ENCODE data around the gene PSTPIP1. TPM values are rescaled to one million over a fixed set of nuclear protein-coding genes. Genes with fewer than 3 reads are reported as not detected.

The PSTPIP1 gene
- polyA plus RNA-seq, 1 donor from 2014 or later: not detected

DNA sequence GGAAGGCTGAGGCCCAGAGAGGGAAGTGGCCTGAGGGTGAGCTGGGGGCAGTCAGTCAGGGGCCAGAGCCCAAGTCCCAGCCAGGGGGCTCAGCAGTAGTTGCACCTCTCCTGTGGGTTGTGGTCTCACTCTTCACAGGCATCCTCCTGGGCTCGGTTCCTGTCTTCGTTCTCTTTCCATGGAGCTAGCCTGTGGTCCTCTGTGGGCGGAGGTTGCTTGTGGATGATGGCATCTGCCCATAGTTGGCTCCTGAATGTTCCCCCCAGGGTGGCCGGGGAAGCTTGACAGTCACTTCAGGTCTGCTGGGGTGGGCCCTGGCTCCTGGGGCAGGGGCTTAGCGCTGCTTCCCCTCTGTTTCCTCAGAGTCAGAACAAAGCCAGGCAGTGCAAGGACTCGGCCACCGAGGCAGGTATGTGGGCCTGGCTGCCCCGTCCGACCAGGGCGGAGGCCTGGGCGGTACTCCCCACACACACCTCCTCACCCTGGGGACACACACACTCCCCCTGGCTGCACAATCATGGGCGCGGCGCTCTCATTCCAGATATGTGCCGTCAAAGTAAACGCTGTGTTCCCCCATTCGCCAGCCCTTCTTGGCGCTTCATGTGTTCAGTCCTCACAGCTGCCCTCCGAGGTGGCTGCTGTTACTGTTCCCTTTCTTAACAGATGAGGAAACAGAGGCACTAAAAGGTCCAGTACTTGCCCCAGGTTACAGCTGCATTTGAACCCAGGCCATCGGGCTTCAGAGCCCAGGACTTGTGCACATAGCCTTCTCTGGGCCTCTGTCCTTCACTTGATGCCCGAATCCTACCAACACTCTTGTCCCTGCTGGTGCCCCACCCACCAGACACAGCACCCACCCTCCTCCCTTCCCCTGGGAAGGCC, 34.5 kb downstream of the PSTPIP1 start:
- Histone ChIP-seq H3K9ac (ENCODE audit: low read length) (no peak overlapping the region), H3K4me2 (ENCODE audit: low read length) (no peak overlapping the region), H3K36me3 (ENCODE audit: insufficient read depth, low read length) (no peaks in the 10 kb centered on the region), H3F3A (ENCODE audit: insufficient read depth, low read length, poor library complexity, severe bottlenecking) (no peaks in the 10 kb centered on the region), H3K9me2 (ENCODE audit: insufficient read depth, low read length) (no peaks in the 10 kb centered on the region), H3K27me3 (ENCODE audit: insufficient read depth, low read depth, low read length) (no peaks in the 10 kb centered on the region), H3K79me2 (replicated peaks; ENCODE audit: insufficient read depth, low read length) (no peaks in the 10 kb centered on the region), H3K4me3 (ENCODE audit: low read length) (no peak overlapping the region), H2AFZ (ENCODE audit: low read depth, low read length) (no peak overlapping the region), H4K20me1 (ENCODE audit: insufficient read depth) (no peaks in the 10 kb centered on the region), H3K9me3 (ENCODE audit: low read length) (no peaks in the 10 kb centered on the region), H3K27ac (ENCODE audit: low read length) (no peak overlapping the region)
- TF ChIP-seq MXI1 (conservative IDR thresholded peaks at IDR 0.05; ENCODE audit: poor library complexity, severe bottlenecking) (no peak), POLR2AphosphoS5 (IDR thresholded peaks at IDR 0.05) (no peak), RAD21 (conservative IDR thresholded peaks at IDR 0.05) (no peak), EZH2 (IDR thresholded peaks at IDR 0.05; ENCODE audit: borderline replicate concordance, insufficient read depth, low read length, poor library complexity, severe bottlenecking) (no peak), SMC3 (conservative IDR thresholded peaks at IDR 0.05; ENCODE audit: poor library complexity) (no peak)
- TF ChIP-seq, protein P1, sequence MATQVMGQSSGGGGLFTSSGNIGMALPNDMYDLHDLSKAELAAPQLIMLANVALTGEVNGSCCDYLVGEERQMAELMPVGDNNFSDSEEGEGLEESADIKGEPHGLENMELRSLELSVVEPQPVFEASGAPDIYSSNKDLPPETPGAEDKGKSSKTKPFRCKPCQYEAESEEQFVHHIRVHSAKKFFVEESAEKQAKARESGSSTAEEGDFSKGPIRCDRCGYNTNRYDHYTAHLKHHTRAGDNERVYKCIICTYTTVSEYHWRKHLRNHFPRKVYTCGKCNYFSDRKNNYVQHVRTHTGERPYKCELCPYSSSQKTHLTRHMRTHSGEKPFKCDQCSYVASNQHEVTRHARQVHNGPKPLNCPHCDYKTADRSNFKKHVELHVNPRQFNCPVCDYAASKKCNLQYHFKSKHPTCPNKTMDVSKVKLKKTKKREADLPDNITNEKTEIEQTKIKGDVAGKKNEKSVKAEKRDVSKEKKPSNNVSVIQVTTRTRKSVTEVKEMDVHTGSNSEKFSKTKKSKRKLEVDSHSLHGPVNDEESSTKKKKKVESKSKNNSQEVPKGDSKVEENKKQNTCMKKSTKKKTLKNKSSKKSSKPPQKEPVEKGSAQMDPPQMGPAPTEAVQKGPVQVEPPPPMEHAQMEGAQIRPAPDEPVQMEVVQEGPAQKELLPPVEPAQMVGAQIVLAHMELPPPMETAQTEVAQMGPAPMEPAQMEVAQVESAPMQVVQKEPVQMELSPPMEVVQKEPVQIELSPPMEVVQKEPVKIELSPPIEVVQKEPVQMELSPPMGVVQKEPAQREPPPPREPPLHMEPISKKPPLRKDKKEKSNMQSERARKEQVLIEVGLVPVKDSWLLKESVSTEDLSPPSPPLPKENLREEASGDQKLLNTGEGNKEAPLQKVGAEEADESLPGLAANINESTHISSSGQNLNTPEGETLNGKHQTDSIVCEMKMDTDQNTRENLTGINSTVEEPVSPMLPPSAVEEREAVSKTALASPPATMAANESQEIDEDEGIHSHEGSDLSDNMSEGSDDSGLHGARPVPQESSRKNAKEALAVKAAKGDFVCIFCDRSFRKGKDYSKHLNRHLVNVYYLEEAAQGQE (IDR thresholded peaks at IDR 0.05; ENCODE audit: borderline replicate concordance): no peak

DNA sequence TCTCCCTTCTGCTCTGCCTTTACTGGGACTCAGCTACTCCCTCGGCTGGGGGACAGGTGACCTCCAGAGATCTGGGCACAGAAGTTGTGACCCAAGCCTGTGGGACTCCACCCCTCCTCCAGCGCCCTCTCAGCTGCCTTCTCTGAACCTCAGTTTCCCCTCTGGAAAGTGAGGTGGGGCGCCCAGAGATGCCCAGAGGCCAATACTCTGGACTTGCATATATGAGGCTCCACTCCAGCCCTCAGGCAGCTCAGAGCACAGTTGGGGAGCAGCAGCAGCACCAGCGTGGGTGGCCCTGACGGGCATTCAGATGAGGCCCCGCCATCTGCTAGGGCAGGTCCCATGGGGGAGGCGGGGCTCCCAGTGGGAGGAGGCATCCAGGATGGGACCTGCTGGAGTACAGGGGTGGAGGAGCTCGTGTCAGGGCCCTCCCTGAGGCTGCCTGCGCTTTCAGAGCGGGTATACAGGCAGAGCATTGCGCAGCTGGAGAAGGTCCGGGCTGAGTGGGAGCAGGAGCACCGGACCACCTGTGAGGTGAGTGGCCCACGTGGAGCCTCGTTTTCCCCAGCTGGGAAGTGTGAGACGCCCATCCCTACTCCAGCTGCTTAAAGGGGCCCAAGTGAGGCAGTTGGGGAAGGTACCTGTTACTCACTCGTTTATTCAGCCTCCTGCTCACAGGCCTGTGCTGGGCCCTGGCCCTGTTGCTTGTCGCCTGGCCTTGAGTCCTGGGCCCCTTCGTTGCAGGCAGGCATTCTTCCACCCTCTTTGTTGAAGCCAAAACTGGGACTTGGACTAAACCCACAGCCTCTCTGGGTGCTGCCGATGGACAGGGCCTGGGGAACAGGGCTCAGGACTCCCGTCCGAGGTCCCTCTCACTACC, 35.4 kb downstream of the PSTPIP1 start:
- Histone ChIP-seq H3F3A (ENCODE audit: insufficient read depth, low read length, poor library complexity, severe bottlenecking) (no peaks in the 10 kb centered on the region), H3K27ac (ENCODE audit: low read length) (no peak overlapping the region), H4K20me1 (ENCODE audit: insufficient read depth) (no peaks in the 10 kb centered on the region), H3K4me3 (ENCODE audit: low read length) (no peak overlapping the region), H2AFZ (ENCODE audit: low read depth, low read length) (no peak overlapping the region), H3K9ac (ENCODE audit: low read length) (no peak overlapping the region), H3K9me3 (ENCODE audit: low read length) (no peaks in the 10 kb centered on the region), H3K9me2 (ENCODE audit: insufficient read depth, low read length) (no peaks in the 10 kb centered on the region), H3K79me2 (replicated peaks; ENCODE audit: insufficient read depth, low read length) (no peaks in the 10 kb centered on the region), H3K4me2 (ENCODE audit: low read length) (no peak overlapping the region), H3K36me3 (ENCODE audit: insufficient read depth, low read length) (no peaks in the 10 kb centered on the region), H3K27me3 (ENCODE audit: insufficient read depth, low read depth, low read length) (no peaks in the 10 kb centered on the region)
- TF ChIP-seq SMC3 (conservative IDR thresholded peaks at IDR 0.05; ENCODE audit: poor library complexity): no peak
- TF ChIP-seq EP300 (conservative IDR thresholded peaks at IDR 0.05; ENCODE audit: poor library complexity, severe bottlenecking): no peak
- no peak for TF ChIP-seq RAD21 (conservative IDR thresholded peaks at IDR 0.05)
- TF ChIP-seq POLR2AphosphoS5 (IDR thresholded peaks at IDR 0.05): no peak
- TF ChIP-seq, protein P1 (IDR thresholded peaks at IDR 0.05; ENCODE audit: borderline replicate concordance): no peak
- TF ChIP-seq EZH2 (IDR thresholded peaks at IDR 0.05; ENCODE audit: borderline replicate concordance, insufficient read depth, low read length, poor library complexity, severe bottlenecking): no peak
- no peak for TF ChIP-seq TAF1 (IDR thresholded peaks at IDR 0.05; ENCODE audit: low read depth)
- TF ChIP-seq, protein P2, sequence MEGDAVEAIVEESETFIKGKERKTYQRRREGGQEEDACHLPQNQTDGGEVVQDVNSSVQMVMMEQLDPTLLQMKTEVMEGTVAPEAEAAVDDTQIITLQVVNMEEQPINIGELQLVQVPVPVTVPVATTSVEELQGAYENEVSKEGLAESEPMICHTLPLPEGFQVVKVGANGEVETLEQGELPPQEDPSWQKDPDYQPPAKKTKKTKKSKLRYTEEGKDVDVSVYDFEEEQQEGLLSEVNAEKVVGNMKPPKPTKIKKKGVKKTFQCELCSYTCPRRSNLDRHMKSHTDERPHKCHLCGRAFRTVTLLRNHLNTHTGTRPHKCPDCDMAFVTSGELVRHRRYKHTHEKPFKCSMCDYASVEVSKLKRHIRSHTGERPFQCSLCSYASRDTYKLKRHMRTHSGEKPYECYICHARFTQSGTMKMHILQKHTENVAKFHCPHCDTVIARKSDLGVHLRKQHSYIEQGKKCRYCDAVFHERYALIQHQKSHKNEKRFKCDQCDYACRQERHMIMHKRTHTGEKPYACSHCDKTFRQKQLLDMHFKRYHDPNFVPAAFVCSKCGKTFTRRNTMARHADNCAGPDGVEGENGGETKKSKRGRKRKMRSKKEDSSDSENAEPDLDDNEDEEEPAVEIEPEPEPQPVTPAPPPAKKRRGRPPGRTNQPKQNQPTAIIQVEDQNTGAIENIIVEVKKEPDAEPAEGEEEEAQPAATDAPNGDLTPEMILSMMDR (IDR thresholded peaks at IDR 0.05; ENCODE audit: poor library complexity, severe bottlenecking): no peak
- TF ChIP-seq MXI1 (conservative IDR thresholded peaks at IDR 0.05; ENCODE audit: poor library complexity, severe bottlenecking): no peak

Measured in neural cell (in vitro differentiated cells).